ENCODE results near the gene SNX25.
A peak's percentile ranks its signal among the peaks of the same experiment; 100 is the strongest.
"Not testable (repeated sequence)": the region's sequence is repeated elsewhere in the genome, so short reads cannot be mapped to it uniquely, and the experiment has no call there.

Gene SNX25

DNA sequence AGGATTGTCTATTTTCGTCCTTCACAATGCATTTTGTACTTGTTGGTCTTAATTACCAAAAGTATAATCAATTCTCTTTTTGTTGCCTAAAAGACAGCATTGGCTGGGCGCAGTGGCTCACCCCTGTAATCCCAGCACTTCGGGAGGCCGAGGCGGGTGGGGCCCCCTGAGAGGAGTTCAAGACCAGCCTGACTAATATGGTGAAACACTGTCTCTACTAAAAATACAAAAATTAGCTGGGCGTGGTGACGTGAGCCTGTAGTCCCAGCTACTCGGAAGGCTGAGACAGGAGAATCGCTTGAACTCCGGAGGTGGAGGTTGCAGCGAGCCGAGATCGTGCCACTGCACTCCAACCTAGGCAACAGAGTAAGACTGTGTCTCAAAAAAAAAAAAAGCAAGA, 4.3 kb upstream of the SNX25 start:
- DNase-seq: not testable (repeated sequence)

DNA sequence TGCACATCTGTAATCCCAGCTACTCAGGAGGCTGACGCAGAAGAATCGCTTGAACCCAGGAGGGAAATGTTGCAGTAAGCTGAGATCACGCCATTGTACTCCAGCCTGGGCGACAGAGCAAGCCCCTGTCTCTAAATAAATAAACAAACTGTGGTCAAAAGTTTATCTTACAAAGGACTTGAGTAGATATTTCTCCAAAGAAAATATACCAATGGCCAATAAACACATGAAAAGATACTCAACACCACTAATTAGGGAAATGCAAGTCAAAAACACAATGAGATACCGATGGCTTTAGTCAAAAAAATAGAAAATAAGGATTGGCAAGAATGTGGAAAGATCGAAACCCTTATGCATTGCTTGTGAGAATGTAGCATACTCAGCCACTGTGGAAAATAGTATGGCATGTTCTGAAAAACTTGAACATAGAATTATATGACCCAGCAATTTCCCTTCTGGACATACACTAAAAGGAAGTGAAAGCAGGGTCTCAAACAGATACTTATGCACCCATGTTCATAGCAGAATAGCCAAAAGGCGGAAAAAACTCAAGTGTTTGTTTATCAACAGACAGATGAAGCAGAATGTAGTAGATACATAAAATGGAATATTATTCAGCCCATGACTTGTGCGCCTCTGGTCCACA, 3.6 kb upstream of the SNX25 start:
- DNase-seq: no peak

DNA sequence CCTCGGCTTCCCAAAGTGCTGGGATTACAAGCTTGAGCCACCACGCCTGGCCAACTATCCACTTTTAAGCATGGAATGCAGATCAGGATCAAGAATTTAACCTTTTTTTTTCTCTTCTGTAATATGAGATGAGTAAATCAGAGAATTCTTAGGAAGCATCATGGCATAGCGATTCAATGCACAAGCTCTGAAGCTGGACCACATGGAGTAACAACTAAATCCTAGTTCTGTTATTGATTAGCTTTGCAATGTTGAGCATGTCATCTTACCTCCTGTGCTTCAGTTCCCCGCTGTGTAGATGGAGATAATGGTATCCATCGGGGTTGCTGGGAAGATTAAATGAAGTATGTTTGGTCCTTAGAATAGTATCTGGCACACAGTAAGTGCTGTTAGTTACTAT, 1.9 kb upstream of the SNX25 start:
- no peak for DNase-seq

DNA sequence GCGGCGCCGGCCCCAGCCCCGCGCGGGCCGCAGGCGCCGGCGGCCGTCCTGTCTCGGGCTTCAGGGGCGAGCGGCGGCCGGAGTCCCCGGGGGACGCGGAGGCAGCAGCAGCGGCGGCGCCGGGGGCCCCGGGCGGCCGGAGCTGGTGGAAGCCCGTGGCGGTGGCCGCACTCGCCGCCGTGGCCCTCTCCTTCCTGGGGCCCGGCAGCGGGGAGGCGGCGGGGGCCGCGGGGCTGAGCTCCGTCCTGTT, 379 bp downstream of the SNX25 start:
- DNase-seq: not testable (repeated sequence)

DNA sequence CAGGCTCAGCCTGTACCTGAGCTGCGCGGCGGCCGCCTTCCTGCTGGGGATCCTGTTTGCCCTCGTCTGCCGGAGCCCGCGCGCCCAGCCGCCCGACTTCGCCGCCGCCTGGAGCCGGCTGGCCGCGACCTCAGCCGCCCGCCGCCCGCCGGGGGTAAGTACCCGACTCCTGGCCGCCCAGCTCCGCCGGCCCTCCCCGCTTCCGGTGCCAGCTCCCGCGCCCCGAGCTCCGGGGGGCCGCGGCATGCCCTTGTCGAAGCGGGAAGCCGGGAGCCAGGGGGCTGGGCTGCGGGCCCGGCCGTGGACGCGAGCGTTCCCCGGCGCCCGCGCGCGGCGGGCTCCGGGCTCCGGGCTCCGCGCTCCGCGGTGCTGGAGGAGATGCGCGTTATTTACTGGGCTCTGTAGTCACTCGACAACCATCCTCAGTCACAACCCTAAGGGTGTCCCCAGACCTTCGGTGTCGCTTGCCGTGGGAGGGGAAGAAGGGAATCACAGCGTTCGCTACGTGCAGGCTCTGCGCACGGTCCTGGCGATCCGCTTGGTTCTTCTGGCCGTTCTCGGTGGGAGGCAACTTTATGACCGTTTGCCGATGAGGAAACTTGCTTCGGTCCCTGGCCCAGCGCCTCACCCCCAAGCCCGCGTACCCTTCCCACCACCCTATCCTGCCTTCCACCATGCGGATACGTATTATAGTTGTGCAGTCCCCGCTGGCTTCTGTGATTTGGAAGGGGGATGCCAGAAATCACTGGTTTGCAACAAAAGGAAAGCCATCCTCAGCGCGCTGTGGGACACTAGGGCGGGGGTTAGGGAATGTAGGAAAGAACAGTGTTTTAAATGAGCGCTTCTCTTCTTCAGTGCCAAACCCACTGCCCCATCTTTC, 944 bp downstream of the SNX25 start:
- peak; percentile 52 for DNase-seq

DNA sequence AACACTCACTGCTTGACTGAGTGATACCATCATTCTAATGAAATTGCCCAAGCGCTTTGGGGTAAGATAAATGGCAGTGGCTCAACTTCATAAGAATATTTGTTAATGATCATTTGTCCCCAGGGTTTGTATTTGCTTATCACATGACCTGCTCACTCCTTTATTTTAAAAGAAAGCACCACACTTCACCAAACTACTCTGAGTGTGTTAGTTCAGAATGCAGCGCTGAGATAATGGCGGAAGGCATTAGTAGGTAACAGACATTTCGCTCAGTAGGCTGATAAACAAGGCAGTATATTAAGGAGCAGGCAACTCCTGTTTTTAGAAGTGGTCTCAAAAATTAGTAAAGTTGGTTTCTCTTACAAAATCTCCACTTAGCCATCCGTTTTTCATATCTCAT, 1.6 kb downstream of the SNX25 start:
- no peak for DNase-seq

DNA sequence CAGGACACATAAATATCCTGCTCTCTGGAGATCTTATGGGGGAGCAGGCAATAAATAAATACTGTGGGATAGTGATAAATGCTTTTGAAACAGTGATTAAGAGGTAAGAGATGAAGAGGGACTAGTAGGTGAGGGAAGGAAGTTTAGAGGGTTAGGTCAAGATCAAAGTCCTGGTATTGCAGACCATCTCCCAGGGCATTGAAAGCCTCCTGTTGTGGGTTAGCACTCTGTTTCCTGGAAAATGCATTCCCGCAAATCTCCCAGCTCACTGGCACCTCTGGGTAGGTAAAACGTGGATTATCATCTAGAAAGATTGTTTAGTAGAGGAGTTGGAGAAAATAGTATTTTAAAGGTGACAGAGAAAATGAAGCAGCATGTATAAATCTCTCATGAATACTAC, 2.2 kb downstream of the SNX25 start:
- no peak for DNase-seq

DNA sequence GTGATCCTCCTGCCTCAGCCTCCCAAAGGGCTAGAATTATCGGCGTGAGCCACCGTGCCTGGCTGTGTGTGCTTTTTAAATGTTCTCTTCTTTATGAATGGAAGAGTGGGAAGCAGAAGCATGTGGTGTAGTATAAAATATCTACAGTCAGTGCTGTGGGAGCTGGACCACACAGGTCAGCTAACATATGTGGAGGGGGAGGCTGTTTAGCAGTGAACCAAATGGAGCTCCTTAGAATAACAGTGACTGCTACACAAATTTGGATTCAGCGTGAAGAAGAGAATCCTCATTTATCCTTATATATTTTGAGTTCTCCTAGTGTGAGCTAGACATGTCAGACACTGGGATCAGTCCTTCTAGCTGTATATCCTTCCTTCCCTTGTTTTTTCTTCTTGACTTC, 3.2 kb downstream of the SNX25 start:
- DNase-seq: no peak

DNA sequence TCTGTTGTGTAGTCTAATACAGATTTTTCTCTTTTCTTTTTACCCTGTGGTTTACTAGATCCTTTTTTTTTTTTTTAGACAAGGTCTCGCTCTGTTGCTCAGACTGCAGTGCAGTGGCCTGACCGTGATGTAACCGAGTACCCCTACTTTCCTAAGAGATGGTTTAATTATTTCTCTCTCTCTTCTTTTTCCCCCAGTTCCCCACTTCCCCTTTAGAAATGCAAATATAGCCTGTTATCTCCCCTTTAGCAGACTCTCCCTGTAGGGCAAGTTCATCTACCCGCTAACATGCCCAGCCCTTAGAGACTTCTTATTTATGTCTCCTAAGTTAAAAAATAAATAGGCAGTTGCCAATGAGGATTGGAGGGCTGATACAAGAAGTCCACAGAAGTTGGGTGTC, 4.5 kb downstream of the SNX25 start:
- DNase-seq: no peak

DNA sequence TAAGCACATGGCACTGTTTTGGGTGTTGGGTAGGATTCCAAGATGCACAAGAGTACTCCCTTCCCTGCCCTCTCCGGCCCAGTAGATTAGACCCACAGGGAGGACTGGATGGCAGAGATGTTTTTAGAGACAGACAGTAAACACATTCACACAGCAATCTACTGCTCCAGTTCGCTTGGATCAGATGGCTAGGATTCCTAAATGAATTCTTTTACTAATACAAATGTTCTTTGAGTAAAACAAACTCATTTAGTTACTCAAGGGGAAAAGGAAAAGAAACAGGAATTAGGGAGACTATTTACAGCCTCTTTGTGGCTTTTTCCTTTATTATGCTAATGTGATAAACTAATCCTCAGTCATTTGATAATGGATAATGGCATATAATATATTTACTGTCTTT, 5.9 kb downstream of the SNX25 start:
- no peak for DNase-seq

DNA sequence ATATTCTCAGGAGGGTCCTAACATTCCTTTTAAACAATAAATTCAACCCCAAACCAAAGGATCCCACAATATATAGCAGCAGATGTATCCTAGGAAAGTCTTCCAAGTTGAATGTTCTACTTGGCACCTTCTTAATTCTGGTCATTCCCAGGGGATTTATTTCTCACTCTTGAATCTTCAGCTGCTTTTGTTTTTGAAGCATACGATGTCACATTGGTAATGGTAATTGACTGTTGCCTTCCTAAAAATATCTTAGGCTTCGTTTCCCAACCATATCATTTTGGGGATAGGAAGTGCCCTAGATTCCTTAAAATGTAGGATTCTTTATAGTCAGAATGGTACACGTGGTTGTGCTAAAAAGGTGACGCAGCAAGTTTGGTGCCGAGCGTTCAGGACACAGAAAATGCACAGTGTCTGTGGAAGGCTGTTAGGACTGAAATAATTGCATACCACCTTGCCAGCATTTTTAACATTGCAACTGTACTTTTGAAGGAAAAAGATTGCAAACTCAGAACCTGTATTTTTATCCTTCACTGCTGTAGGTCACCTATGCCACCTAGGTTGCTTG, 8.1 kb downstream of the SNX25 start:
- DNase-seq: no peak

DNA sequence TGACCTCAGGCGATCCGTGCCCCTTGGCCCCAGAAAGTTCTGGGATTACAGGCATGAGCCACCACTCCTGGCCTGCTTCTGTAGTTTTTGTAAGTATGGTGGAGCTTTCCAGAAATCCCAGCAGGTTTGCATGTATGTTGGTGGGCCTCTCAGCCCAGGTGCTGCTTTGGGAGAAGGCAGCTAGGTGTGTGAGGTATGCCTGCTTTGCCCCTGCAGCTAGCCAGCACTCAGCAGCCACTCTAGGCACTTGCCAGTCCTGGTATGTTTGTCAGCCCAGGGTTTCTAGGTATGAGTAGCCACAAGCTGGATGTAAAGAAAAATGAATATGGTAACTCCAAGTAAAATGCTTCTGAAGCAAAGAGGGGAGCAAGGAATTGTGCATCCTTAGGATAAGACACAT, 8.9 kb downstream of the SNX25 start:
- no peak for DNase-seq

DNA sequence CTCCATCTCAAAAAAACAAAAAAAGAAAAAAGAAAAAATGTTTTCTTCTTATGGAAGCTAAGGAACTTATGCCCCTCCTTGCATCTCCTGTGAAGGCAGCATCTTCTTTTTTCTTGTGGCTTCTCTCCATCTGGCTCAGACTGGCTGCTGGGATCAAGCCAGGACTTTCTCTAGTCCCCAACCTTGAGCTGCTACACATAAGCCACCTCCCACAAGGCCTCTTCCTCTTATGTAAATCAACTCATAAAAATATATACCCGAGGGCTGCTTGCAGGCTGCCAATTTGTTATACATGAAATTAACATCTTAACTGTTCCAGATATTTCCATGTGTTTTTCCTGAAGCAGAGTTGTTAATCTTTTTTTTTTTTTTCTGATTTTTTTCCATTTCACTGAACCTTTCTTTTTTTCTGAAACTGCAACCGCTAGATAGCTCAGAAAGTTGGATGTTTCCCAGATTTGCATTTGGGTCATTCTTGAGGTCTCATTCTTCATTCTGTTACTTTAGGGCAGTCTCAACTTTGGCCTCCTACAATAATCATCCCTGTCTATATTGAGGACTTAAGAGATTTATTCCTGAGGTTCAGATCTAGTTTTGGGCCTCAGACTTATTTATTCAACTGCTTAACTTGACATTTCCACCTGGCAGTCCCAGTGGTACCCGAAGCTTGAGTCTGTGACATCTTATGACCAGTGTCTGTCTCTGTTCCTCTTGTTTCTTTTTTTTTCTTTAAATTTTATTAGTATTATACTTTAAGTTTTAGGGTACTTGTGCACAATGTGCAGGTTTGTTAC, 10.3 kb downstream of the SNX25 start:
- DNase-seq: peak; percentile 6

DNA sequence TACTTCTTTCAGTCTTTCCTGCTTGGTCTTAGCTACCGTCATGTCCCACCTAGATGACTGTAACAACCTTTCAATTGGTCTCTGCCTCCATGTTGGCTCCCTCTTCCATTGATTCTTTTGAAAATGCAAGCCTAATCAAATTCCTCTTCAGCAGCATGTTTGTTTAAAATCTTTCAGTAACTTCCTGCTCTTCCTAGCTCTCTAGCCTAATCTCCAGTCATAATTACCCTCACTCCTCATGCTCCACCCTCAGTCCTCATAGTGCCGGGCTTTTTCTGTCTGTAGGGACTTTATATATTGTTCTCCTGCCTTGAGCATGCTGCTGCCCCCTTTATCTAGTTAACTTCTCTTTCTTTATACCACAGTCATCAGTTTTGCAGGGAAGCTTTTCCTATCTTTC, 12.1 kb downstream of the SNX25 start:
- no peak for DNase-seq

DNA sequence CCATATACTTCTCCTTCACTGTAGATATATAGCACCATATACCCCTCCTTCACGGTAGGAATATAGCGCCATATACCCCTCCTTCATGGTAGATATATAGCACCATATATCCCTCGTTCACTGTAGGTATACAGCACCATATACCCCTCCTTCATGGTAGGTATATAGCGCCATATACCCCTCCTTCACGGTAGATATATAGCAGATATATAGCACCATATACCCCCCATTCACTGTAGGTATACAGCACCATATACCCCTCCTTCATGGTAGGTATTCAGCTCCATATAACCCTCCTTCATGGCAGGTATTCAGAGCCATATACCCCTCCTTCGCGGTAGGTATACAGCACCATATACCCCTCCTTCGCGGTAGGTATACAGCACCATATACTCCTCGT, 12.5 kb downstream of the SNX25 start:
- DNase-seq: no peak

DNA sequence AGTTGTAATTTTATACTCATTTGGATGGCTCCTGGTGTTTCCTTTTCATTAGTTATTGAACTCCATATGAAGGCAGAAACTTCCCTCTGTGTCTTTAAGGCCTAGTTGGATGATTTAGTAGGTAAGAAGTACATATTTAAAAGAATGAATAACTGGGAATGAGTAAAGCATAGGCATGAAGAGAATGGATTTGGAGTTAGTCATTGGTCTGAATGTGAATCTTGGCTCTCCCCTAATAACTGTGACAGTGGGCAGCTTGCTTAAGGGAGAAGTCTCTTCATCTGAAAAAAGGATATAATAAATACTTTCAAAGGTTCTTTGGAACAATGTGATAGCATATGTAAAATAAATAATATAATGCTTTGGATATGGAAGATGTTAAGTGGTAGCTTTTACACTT, 13.2 kb downstream of the SNX25 start:
- DNase-seq: no peak

DNA sequence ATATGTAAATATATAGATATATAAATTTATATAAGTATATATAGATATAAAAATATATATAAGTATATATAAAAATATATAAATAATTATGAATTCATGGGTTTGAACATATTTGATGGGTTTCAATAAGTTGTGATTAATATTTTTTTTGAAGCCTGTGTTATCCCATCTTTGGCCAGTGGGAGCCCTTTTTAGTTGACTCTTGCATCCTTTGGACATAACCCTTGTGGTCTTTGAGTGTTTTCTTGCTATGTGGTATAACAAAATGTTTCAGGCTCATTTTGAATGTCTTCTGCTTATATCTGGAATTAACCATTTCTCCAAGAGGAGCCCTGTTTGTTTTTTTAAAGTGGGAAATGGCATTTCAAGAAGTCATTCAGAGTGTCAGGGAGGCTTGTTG, 15.2 kb downstream of the SNX25 start:
- DNase-seq: no peak

DNA sequence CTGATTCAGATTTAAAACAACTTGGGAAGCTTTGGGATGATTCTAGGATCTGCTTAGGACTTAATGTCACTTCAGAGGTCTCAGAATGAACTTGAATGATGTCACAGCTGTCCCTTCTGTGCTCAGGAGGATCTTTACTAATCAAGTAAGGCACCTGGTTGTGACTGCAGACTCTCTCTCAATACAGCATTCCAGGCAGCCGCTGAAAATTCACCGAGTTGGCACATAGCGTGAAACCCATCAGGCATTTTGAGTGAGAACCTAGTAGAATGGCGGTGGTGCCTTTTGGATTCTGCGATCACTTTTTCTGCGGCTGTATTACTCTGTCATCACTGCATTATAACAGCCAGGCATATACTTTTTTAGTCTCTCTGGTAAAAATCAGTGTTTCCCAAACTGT, 16.5 kb downstream of the SNX25 start:
- DNase-seq: no peak

DNA sequence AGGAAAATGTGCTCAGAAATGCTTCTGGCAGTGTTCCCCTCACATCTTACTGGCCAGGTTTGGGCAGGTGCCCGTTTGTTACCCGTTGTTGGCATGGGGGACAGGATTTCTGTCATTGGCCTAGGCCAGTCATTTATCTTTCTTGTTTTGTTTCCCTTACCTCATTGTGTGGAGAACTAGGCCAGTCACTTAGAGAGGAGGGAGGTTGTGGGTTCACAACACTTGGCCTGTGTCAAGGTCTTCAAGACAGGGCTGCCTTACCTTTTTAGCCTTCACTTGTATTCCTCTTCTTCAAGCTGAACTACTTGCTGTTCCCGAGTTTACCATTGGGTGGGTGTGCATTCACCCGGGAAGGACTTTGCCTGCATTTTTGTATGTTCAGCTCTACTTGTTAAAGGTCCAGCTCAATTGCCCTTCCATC, 17.7 kb downstream of the SNX25 start:
- no peak for DNase-seq

DNA sequence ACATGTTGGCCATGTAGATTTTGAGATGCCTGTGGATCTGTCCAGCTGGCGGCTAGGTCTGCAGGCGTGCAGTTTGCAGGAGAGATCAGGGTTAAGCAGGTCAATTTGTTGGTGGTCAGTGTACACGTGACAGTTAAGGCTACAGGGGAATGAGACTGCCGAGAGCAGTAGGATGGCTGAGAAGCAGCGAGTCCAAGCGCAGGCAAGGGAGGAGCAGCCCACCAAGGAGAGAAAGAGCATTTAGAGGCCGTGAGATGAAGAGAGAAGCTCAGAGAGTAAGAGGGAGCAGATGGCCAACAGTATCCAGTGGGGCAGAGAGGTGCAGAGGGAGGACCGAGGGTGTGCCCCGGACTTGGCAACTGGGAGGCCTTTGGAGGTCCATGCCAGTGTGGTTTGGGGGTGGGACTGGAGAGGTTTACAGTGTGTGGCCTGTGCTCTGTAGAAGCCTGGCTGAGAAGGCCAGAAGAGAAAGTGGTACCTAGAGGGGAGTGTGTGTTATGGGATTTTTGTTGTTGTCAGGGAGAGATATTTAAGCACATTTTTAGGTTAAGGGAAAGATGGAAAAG, 18.4 kb downstream of the SNX25 start:
- no peak for DNase-seq

DNA sequence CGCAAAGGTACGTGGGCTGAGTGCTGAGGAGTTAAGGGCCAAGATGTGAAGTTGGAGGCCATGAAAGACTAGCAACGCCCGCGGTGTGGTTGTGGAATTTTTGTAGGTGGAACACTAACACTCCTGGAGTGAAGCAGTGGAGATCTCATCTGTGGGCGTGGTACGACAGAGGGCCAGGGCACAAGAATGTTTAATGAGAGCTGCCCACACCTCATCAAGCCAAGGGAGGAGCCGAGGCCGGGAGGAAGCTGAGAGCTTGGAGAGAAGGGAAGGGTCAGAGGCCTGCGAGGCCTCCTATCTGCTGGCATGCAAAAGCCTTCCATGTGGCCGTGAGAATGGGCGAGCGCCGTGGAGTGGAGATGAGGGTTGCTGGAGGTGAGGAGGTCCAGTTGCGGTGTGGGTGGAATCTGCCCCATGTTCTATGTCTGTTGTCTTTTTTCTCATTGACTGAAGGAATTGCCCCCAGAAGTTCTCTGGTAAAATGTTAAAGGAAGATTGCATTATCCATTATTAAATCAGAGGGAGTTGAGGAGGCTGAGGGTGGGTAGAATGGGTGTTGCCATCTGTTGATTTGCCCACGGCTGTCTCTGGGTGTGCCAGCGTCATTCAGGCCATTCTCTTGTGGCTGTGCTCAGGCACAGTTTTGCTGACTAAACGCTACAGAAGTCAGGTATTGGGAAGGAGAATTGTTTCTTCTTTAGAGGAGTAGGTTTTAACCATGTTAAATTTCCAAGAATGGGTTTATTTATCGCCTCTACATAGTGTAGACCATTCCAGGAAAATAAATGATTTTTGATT, 19.8 kb downstream of the SNX25 start:
- DNase-seq: no peak

DNA sequence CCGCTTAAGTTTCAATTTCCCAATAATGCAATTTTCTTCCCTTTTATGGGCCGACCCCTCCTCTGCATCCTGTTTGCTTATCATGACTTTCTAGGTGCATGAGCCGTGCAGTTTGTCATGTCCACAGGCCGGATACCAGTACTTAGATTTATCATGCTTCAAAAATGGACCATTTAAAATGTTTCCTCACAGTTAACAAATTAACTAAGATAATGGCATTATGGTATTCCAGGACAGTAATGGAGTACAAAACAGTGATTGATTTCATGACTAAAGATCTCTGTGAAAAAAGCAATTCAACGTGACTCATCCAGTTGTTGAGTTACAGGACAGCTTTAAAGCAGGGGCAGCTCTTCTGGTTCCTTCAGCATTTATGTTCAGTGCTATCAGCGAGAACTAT, 23.0 kb downstream of the SNX25 start:
- no peak for DNase-seq

All from midbrain (tissue), 1 donor.